Activated CD8-positive, alpha-beta memory T cell treated with anti-CD3 and anti-CD28 coated beads, Interleukin-2, amount 50 U/mL, for 1 hour (primary cell): Measurements from ENCODE around the gene ZNRF3.
"Not testable (repeated sequence)": the region's sequence is repeated elsewhere in the genome, so short reads cannot be mapped to it uniquely, and the experiment has no call there.

ENCODE experiments used
- DNase-seq: peaks from one replicate; pipeline ENCODE4 v3.0.0-alpha.2; 2020; ENCODE audit errors: extremely low read depth

Gene ZNRF3

GRCh38 chr22:28984482-28985158, 101.2 kb downstream of the ZNRF3 start:
- no peak for DNase-seq

DNA sequence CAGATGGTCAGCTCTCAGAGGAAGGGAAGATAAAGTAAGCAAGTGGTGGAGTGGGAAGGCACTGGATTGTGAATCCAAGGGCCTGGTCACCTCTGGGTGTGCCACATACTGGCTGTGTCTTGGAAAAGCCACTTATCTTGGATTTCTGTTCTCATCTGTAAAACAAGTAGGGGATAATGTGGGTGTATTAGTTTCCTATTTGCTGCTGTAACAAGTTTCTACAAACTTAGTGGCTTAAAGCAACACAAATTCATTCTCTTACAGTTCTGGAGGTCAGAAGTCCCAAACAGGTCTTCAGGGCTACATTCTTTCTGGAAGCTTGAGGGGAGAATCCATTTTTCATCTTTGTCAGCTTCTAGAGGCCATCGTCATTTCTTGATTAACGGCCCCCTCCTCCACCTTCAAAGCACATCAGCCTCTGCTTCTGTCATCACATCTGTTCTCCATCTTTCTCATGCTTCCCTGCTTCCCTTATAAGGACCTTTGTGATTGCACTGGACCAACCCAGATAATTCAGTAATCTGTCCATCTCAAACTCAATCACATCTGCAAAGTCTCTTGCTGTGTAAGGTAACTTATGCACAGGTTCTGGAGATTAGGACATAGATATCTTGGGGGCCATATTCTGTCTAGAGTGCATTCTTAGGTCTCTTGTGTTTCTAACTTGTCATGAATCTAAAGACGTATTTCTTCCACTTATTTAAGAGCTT, 102.4 kb downstream of the ZNRF3 start:
- no peak for DNase-seq

DNA sequence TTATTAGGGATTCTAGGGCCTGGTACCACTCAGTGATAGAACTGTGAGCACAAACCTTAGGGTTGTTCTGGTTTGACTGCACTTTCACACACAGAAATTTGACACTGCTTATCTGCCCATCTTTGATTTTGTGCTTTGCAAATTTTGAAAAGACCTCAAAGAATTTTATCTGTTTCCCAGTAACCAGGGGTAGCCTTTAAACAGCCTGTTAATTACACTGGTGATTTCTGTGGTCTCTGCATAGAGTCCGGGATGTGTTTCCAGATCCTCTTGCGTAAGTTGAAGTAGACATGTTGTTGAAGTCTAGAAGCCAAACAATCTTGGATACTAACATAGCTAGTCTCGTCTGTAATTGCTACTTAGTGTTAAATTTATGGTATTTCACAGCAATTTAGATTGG, 103.0 kb downstream of the ZNRF3 start:
- DNase-seq: no peak

DNA sequence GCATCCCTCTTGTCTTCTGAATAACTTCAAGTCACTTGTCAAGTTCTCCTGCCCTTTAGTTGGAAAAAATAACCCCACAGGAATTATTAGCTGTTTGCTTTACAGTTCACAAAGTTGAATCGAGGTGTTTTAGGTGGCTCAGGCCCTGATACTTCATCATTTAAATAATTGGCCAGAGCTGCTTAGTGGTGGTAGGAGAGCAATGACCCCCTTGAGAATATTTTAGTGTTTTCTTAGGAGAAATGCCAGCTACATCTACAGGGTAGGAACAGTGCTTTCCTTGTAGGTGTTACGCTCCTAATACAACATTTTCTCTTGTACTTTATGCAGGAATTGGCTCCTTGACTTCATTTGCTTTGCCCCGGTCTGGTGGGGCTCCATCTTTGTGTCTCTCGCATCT, 105.1 kb downstream of the ZNRF3 start:
- no peak for DNase-seq

- no peak for DNase-seq
Measured at GRCh38 chr22:28989035-28989464, 105.7 kb downstream of the ZNRF3 start.

- DNase-seq: no peak
Measured at GRCh38 chr22:28989484-28989883, 106.1 kb downstream of the ZNRF3 start.

GRCh38 chr22:28989912-28990311, 106.5 kb downstream of the ZNRF3 start:
- no peak for DNase-seq

DNA sequence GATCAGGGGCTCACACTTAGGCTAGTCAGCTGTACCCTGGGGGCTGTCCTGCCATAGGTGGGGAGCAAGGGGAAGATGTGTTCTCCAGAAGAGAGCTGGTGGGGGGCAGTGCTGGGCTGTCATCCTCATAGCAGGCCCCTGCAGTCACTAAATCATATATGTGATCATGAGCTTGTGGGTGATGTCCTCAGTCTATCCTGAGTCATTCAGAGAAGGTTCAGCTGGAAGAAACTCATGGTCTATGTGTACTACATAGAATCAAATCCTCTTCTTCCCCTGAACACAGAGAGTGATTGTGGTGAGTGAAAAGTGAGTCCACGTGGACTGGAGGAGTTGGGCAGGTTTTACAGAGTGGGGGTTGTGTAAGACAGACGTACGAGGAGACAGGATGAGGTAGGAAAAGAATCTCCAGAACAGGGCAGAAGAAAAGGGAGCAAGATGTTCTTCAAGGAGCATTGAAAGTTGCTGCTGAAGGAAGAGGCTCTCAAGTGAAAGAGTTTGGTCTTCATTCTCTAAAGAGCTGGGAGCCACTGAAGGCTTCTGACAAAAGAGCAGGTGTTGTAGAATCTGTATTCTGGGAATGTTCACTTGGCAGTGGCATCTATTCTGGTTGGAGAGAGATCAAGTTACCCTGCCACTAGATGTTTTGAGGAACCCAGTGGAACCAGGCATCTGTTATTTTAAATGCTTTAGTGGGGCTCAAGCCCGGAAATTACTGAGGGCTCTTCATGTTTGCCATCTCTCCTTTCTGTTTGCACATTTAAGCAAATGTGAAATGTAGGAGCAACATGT, 109.4 kb downstream of the ZNRF3 start:
- DNase-seq: no peak

DNA sequence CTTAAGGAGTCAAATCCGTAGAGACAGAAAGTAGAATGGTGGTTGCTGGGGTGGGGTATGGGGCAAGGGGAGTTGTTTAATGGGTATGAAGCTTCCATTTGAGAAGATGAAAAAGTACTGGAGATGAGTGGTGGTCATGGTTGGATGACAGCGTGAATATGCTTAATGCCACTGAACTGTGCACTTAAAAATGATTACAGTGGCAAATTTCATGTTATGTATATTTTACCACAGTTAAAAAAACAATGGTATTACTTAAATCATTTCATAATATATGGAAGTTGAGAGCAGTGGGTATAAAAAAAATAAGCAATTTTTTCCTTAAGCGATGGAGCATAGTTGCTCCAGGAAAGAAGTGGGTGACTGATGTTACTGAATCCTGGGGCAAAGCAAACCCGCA, 111.2 kb downstream of the ZNRF3 start:
- DNase-seq: no peak

DNA sequence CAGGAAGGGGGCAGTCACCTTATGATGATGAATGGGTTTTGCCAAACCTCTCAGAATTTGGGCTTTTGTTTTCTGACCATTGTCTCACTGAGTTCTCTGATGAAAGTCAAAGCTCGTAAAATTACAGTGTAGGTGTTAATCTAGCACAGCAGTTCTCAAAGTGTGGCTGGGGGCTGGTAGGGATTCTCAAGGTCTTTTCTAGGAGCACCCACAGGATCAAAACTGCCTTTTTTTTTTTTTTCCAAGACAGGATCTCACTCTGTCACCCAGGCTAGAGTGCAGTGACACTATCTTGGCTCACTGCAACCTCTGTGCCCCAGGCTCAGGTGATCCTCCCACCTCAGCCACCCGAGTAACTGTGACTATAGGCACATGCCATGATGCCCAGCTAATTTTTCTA, 112.2 kb downstream of the ZNRF3 start:
- no peak for DNase-seq

- no peak for DNase-seq
Measured at GRCh38 chr22:28997342-28997741, 114.0 kb downstream of the ZNRF3 start.

DNA sequence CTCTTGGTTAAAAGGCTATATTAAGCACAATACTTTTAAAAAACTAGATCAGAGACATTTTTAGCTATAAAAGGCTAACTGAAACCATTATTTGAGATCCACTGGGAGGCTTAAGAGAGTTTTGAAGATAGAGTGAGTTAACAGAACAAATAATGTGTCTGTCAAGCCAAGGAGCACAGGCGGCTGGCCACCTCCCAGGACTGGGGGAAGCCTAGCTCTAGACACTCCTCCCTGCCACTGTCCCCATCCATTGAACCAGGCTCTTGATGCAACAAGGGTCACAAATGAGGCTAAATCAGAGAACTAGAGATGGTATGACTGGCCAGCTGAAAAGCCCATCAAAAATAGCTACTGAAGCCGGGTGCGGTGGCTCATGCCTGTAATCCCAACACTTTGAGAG, 115.3 kb downstream of the ZNRF3 start:
- no peak for DNase-seq

DNA sequence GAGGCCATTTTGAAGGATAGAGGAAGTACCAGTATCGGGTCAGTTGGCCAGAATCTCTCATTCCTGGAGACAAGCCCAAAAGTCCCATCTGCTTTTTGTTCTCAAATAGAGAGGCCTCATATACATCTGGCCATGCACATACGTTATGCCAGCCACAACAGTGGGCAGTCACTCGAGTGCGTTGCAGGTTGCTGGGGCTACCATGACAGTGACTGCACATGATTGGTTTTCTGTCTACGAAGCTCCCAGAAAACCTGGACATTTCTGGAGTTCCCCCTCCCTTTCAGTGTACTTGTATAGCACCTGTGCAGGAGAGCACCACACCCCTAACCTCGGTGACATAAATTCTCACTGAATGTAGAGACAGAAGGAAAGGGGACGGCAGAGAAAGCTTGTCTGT, 116.1 kb downstream of the ZNRF3 start:
- DNase-seq: no peak

- DNase-seq: no peak
Measured at GRCh38 chr22:28999919-29000556, 116.7 kb downstream of the ZNRF3 start.

DNA sequence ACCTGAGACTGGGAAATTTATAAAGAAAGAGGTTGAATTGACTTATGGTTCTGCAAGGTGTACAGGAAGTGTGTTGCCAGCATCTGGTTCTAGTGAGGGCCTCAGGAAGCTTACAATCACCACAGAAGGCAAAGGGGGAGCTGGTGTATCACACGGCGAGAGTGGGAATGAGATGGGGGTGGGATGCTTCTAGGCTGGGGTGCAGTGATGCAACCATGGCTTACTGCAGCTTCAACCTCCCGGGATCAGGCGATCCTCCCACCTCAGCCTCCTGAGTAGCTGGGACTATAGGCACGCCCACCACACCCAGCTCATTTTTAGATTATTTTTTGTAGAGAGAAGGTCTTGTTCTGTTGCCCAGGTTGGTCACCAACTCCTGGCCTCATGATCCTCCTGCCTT, 117.3 kb downstream of the ZNRF3 start:
- no peak for DNase-seq

DNA sequence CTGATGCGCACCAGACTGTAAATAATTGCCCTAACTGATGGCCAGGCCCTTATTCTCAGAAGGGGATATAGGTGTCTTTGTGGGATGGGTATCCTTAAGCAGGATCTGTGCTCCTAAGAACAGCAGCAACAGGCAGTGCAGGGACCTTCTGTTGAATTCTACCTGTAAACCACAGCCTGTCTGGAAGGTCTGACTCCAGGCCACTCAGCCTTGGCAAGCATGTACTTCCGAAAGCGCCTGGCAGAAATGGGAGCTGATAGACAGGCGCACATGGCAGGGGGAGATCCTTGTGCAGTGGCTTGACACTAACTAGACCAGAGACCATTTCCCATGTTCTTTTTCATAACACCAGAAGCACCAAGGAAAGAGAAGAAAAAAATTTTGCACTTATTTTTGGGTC, 119.2 kb downstream of the ZNRF3 start:
- DNase-seq: no peak

DNA sequence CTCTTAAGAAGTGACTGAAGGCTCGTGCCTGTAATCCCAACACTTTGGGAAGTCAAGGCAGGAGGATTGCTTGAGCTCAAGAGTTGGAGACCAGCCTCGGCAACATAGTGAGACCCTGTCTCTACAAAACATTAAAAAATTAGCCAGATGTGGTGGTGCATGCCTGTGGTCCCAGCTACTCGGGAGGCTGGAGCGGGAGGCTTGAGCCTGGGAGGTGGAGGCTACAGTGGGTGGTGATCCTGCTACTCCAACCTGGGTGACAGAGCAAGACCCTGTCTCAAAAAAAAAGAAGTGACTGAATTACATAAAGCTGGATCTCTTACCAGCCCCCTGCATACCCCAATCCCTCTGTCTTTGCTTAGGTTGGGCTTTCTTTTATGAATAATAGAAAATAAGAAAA, 120.2 kb downstream of the ZNRF3 start:
- DNase-seq: no peak

DNA sequence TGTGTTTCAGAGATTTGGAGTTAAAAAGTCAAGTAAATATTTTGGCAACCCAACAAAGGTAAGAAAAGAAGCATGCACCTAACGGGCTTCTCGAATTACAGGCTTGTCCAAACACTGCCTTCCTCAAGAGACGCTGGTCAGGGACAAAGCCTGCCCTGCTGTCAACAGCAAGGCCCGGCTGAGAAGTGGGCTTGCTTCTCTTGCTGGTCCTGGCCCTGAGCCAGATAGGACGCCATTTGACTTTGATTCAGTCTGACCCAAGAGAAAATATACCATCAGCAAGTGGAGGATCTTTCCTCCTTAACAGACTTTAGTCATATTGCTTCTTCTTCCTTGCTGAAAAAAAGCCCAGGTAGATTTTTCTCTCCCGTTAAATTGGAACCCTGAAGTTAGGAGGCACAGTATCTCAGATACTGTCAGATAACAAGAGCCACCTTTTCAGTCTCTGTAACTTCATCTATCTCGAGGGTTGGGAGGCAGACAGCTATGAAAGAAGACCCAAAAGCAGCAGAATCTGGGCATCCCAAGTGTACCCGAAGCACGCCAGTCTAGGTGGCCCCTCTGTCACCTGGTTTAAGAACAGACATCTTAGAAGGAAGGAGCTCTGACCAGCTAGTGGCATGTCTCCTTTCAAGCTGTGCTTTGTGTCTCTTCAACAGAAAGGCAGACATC, 120.7 kb downstream of the ZNRF3 start:
- no peak for DNase-seq

DNA sequence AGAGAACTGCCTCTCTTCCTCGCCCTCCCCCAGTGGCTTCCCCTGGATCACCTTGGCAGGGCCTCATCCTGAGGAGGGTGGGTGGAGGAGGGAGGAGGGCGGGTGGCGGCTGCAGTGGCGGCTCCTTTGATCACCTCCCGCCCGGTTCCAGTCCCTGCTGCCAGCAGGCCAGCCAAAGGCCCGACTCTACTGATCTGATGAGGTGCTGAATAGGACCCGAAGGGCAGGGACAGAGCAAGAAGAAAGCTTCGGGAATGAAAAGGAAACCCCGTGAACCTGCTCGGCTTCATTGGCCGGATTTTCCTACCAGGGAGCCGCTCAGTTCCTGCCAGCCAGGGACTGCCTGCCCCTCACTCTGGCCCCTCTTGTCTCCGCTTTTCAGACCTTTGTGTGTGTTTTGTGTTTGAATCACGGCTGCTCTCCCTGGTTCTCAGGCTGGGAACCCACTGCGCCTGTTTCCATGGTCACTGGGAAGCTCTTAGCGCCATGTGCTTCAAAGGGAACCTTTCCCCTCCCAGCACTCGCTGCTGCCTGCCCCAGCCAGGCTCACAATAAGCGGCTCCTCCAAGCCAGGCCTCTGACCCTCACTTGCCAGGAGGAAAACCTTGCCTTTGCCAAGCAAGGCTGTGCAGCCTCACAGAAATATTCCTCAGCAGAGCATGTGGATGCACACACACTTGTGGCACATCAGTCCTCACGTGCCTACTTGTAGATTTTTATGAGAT, 121.4 kb downstream of the ZNRF3 start:
- DNase-seq: no peak

DNA sequence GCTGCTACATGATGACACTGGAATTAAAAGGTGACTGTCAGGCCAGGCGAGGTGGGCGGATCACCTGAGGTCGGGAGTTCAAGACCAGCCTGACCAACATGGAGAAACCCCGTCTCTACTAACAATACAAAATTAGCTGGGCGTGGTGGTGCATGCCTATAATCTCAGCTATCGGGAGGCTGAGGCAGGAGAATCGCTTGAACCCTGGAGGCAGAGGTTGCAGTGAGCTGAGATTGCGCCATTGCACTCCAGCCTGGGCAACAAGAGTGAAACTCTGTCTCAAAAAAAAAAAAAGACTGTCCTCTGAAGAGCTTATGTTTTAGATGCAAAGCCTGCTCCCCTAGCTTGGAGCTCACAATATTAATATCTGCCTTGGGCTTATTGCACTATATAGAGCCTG, 122.4 kb downstream of the ZNRF3 start:
- DNase-seq: not testable (repeated sequence)

GRCh38 chr22:29006346-29006745, 123.0 kb downstream of the ZNRF3 start:
- DNase-seq: no peak
